ENCODE measurements around the gene C11orf54.
"Not testable (repeated sequence)": the region's sequence is repeated elsewhere in the genome, so short reads cannot be mapped to it uniquely, and the experiment has no call there.

Gene C11orf54

GRCh38 chr11:93738647-93739081, 2.8 kb upstream of the C11orf54 start:
- DNase-seq (ENCODE audit: low spot score), result no peak
- TF ChIP-seq, protein P1, sequence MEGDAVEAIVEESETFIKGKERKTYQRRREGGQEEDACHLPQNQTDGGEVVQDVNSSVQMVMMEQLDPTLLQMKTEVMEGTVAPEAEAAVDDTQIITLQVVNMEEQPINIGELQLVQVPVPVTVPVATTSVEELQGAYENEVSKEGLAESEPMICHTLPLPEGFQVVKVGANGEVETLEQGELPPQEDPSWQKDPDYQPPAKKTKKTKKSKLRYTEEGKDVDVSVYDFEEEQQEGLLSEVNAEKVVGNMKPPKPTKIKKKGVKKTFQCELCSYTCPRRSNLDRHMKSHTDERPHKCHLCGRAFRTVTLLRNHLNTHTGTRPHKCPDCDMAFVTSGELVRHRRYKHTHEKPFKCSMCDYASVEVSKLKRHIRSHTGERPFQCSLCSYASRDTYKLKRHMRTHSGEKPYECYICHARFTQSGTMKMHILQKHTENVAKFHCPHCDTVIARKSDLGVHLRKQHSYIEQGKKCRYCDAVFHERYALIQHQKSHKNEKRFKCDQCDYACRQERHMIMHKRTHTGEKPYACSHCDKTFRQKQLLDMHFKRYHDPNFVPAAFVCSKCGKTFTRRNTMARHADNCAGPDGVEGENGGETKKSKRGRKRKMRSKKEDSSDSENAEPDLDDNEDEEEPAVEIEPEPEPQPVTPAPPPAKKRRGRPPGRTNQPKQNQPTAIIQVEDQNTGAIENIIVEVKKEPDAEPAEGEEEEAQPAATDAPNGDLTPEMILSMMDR (IDR thresholded peaks at IDR 0.05; ENCODE audit: extremely low read depth, insufficient read depth, missing control alignments), result no peak
- in situ Hi-C loops (cut with MboI; ENCODE audit: low pct_unique_long_range_greater_than_20kb, low sequenced_read_pairs, unreplicated experiment), result no loop called here

DNA sequence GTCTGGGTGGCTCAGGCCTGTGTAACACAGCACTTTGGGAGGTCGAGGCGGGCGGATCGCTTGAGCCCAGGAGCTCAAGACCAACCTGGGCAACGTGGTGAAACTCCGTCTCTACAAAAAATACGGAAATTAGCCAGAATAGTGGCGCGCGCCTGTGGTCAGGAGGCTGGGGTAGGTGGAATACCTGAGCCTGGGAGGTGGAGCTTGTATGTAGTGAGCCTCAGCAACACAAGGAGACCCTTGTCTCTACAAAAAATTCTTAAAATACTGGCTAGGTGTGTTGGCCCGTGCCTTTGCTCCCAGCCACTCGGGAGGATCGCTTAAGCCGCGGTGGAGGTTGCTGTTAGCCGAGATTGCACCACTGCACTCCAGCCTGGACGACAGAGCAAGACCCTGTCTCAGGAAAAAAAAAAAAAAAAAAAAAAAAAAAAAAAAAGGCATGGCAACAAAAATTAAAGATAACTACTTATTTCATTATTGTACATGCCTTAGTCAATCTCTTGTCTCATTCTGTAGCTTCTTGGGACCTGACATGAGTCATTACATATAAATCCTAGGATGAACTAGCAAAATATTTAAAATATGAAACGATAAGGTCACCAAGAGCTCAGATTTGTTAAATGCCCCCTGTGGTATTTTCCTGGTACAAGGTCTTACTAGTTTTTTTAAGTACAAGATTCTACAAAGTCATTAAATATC, 1.3 kb upstream of the C11orf54 start:
- no peak for DNase-seq (ENCODE audit: low spot score)
- in situ Hi-C loops (cut with MboI; ENCODE audit: low pct_unique_long_range_greater_than_20kb, low sequenced_read_pairs, unreplicated experiment), result no loop called here

GRCh38 chr11:93740730-93741093, 760 bp upstream of the C11orf54 start:
- in situ Hi-C loops (cut with MboI; ENCODE audit: low pct_unique_long_range_greater_than_20kb, low sequenced_read_pairs, unreplicated experiment), result no loop called here
- TF ChIP-seq, protein P1 (IDR thresholded peaks at IDR 0.05; ENCODE audit: extremely low read depth, insufficient read depth, missing control alignments), result no peak
- peak; percentile 40 for DNase-seq (ENCODE audit: low spot score)

More for the DNA sequence above, 1.3 kb upstream of the C11orf54 start:
- TF ChIP-seq, protein P1 (IDR thresholded peaks at IDR 0.05; ENCODE audit: extremely low read depth, insufficient read depth, missing control alignments), result no peak

- in situ Hi-C loops (cut with MboI; ENCODE audit: low pct_unique_long_range_greater_than_20kb, low sequenced_read_pairs, unreplicated experiment), result no loop called here
- DNase-seq (ENCODE audit: low spot score), result no peak
- TF ChIP-seq, protein P1 (IDR thresholded peaks at IDR 0.05; ENCODE audit: extremely low read depth, insufficient read depth, missing control alignments), result no peak
These were observed 382 bp downstream of the C11orf54 start for GRCh38 chr11:93741882-93742226.

- in situ Hi-C loops (cut with MboI; ENCODE audit: low pct_unique_long_range_greater_than_20kb, low sequenced_read_pairs, unreplicated experiment), result no loop called here
- TF ChIP-seq, protein P1 (IDR thresholded peaks at IDR 0.05; ENCODE audit: extremely low read depth, insufficient read depth, missing control alignments), result no peak
- DNase-seq (ENCODE audit: low spot score), result no peak
These were observed 1.8 kb downstream of the C11orf54 start for GRCh38 chr11:93743291-93743690.

GRCh38 chr11:93744669-93745004, 3.2 kb downstream of the C11orf54 start:
- in situ Hi-C loops (cut with MboI; ENCODE audit: low pct_unique_long_range_greater_than_20kb, low sequenced_read_pairs, unreplicated experiment), result no loop called here
- TF ChIP-seq, protein P1 (IDR thresholded peaks at IDR 0.05; ENCODE audit: extremely low read depth, insufficient read depth, missing control alignments), result no peak
- no peak for DNase-seq (ENCODE audit: low spot score)

DNA sequence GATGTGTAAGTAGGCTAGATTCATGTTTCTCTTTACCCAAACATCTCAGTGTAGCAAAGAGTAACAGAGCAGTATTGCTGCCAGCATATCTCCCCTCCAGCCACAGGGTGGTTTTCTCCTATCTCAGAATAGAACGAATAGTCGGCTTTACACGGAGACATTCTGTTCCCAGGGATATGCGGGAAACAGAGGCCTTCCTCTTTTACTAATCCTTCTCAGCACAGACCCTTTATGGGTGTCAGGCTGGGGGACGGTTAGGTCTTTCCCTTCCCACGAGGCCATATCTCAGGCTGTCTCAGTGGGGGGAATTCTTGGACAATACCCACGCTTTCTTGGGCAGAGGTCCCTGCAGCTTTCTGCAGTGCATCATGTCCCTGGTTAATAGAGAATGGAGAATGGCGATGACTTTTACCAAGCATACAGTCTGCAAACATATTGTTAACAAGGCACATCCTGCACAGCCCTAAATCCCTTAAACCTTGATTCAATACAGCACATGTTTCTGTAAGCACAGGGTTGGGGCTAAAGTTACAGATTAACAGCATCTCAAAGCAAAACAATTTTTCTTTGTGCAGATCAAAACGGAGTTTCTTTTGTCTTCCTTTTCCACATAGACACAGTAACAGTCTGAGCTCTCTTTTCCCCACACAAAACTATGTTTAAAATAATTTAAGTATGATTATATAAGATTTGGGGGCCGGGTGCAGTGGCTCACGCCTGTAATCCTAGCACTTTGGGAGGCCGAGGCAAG, 3.7 kb downstream of the C11orf54 start:
- DNase-seq (ENCODE audit: low spot score); in situ Hi-C loops (cut with MboI; ENCODE audit: low pct_unique_long_range_greater_than_20kb, low sequenced_read_pairs, unreplicated experiment): not testable (repeated sequence)

Data from GM13977 (cell line).